HCT116 (cell line): ENCODE data around the gene TEX55. TPM values are rescaled to one million over a fixed set of nuclear protein-coding genes. Genes with fewer than 3 reads are reported as not detected.

ENCODE experiments used
- ATAC-seq: fragments of 200-7000 bp; cut with Tn5 transposase; 2 replicates; pipeline ENCODE4 v1.9.1; 2020; ENCODE audit warnings: mild to moderate bottlenecking, moderate library complexity
- BruUV-seq: library from RNA; stranded (reverse); fragments of 400-500 nt; replicated peaks from 2 replicates; lab custom pipeline; 2021; lab: Mats Ljungman, UMichigan
- CTCF ChIA-PET: fragments of 300-600 bp; sonication (Branson Sonifier 250); formaldehyde crosslinking; loops from one replicate; lab custom pipeline; 2021; ENCODE audit warnings: antibody characterized with exemption; lab: Charles Lee
- POLR2A ChIA-PET: fragments of 300-600, 350-600 bp; sonication (Branson Sonifier 250); formaldehyde crosslinking; loops from one replicate; lab custom pipeline; 2021; ENCODE audit warnings: antibody characterized with exemption; lab: Charles Lee
- RAD21 ChIA-PET, 2 experiments: fragments of 300-600 bp; sonication (Branson Sonifier 250); formaldehyde crosslinking; loops; one replicate each; lab custom pipeline; 2023; ENCODE audit warnings: low total read pairs in 2 of 2; ENCODE audit not compliant: uncharacterized antibody in 2 of 2, unreplicated experiment in 2 of 2, low non-redundant PET in 1 of 2; lab: Charles Lee
- DNase-seq: peaks from one replicate; pipeline ENCODE4 v3.0.0-alpha.2; 2010; ENCODE audit warnings: low read depth, low spot score
- H2AFZ ChIP-seq: fragments of 200-600 bp; shearing (Covaris generic), sonication (generic); 2 replicates; pipeline ENCODE4 v1.6.1; 2017; ENCODE audit warnings: low read depth, mixed run types, mixed read lengths, antibody characterized with exemption, low read length; ENCODE audit not compliant: poor library complexity, severe bottlenecking
- H3K27ac ChIP-seq: 2 replicates; pipeline ENCODE4 v1.5.1; 2012; ENCODE audit warnings: low read depth, low read length
- H3K27me3 ChIP-seq: fragments of 200-600 bp; sonication (generic); 2 replicates; pipeline ENCODE4 v1.6.1; 2016; ENCODE audit warnings: mixed run types, low read length, mixed read lengths; ENCODE audit not compliant: insufficient read depth
- H3K36me3 ChIP-seq, 2 experiments: fragments of 200-500 bp in 1 of 2; fragments of 200-600 bp in 1 of 2; sonication (Bioruptor generic) in 1 of 2; sonication (generic) in 1 of 2; 2 replicates each; pipeline versions ENCODE4 v1.5.1 to v1.6.1; 2014 to 2016; ENCODE audit warnings: low read length in 2 of 2, inconsistent platforms in 1 of 2, mixed read lengths in 1 of 2, mixed run types in 1 of 2; ENCODE audit not compliant: insufficient read depth in 2 of 2, control insufficient read depth in 1 of 2
- H3K4me1 ChIP-seq, 2 experiments: fragments of 200-600 bp in 1 of 2; sonication (generic) in 1 of 2; 2 replicates each; pipeline versions ENCODE4 v1.5.1 to v1.6.1; 2012 to 2017; ENCODE audit warnings: low read length in 2 of 2, inconsistent platforms in 1 of 2, mild to moderate bottlenecking in 1 of 2, mixed read lengths in 1 of 2, mixed run types in 1 of 2, moderate library complexity in 1 of 2; ENCODE audit not compliant: insufficient read depth in 2 of 2, control insufficient read depth in 1 of 2
- H3K4me2 ChIP-seq: fragments of 200-600 bp; sonication (generic); 2 replicates; pipeline ENCODE4 v1.6.1; 2017; ENCODE audit warnings: mixed run types, low read length, mixed read lengths
- H3K4me3 ChIP-seq, 2 experiments: fragments of 200-600 bp in 1 of 2; sonication (generic) in 1 of 2; replicated peaks in 1 of 2; 2 replicates each; pipeline ENCODE4 v1.5.1; 2011 to 2016; ENCODE audit warnings: low read length in 2 of 2, control low read depth in 1 of 2, low read depth in 1 of 2, mild to moderate bottlenecking in 1 of 2, mixed read lengths in 1 of 2, mixed run types in 1 of 2
- H3K79me2 ChIP-seq: fragments of 200-600 bp; sonication (generic); 2 replicates; pipeline ENCODE4 v1.6.1; 2017; ENCODE audit warnings: mild to moderate bottlenecking, mixed run types, low read length, moderate library complexity, mixed read lengths; ENCODE audit not compliant: insufficient read depth
- H3K9ac ChIP-seq: fragments of 200-600 bp; sonication (generic); 2 replicates; pipeline ENCODE4 v1.6.1; 2016; ENCODE audit warnings: low read length, mixed read lengths
- H3K9me2 ChIP-seq: fragments of 200-600 bp; sonication (generic), shearing (Covaris generic); 2 replicates; pipeline ENCODE4 v1.6.1; 2017; ENCODE audit warnings: mixed run types, mild to moderate bottlenecking, moderate library complexity; ENCODE audit not compliant: insufficient read depth
- H3K9me3 ChIP-seq, 2 experiments: fragments of 200-500 bp in 1 of 2; fragments of 200-600 bp in 1 of 2; sonication (Bioruptor generic) in 1 of 2; sonication (generic) in 1 of 2; 2 replicates each; pipeline ENCODE4 v1.6.1; 2014 to 2017; ENCODE audit warnings: low read length in 2 of 2, mixed read lengths in 2 of 2, inconsistent platforms in 1 of 2, low read depth in 1 of 2, mild to moderate bottlenecking in 1 of 2, mixed run types in 1 of 2, moderate library complexity in 1 of 2; ENCODE audit not compliant: control insufficient read depth in 1 of 2, insufficient read depth in 1 of 2
- H4K20me1 ChIP-seq: fragments of 200-600 bp; sonication (generic), shearing (Covaris generic); 2 replicates; pipeline ENCODE4 v1.6.1; 2017; ENCODE audit warnings: mixed run types, mild to moderate bottlenecking, moderate library complexity; ENCODE audit not compliant: insufficient read depth
- CEBPB ChIP-seq: IDR thresholded peaks from 2 replicates; pipeline ENCODE4 v1.6.1; 2012; ENCODE audit warnings: low read depth
- EGR1 ChIP-seq: IDR thresholded peaks from 2 replicates; pipeline ENCODE4 v1.6.1; 2012; ENCODE audit warnings: low read depth
- ELF1 ChIP-seq: IDR thresholded peaks from 2 replicates; pipeline ENCODE4 v1.6.1; 2012; ENCODE audit warnings: low read depth, borderline replicate concordance
- EZH2 ChIP-seq: fragments of 200-600 bp; sonication (generic); IDR thresholded peaks from 2 replicates; pipeline ENCODE4 v1.6.1; 2017; ENCODE audit warnings: antibody characterized with exemption, mixed run types
- EZH2phosphoT487 ChIP-seq: fragments of 200-600 bp; IDR thresholded peaks from 2 replicates; pipeline ENCODE4 v1.6.1; 2018; ENCODE audit warnings: antibody characterized with exemption, borderline replicate concordance
- FOSL1 ChIP-seq: IDR thresholded peaks from 2 replicates; pipeline ENCODE4 v1.6.1; 2012; ENCODE audit warnings: low read depth
- JUND ChIP-seq: IDR thresholded peaks from 2 replicates; pipeline ENCODE4 v1.6.1; 2012
- MAX ChIP-seq: IDR thresholded peaks from 2 replicates; pipeline ENCODE4 v1.6.1; 2012
- POLR2A ChIP-seq: IDR thresholded peaks from 2 replicates; pipeline ENCODE4 v1.7.0; 2011; ENCODE audit warnings: borderline replicate concordance; ENCODE audit not compliant: insufficient read depth, insufficient read length; ENCODE audit errors: extremely low read depth
- POLR2AphosphoS5 ChIP-seq: IDR thresholded peaks from 2 replicates; pipeline ENCODE4 v1.6.1; 2011; ENCODE audit warnings: mild to moderate bottlenecking, low read depth, low read length, moderate library complexity
- RAD21 ChIP-seq: IDR thresholded peaks from 2 replicates; pipeline ENCODE4 v1.6.1; 2012; ENCODE audit warnings: low read depth, mild to moderate bottlenecking
- SIN3A ChIP-seq: IDR thresholded peaks from 2 replicates; pipeline ENCODE4 v1.6.1; 2012; ENCODE audit warnings: low read depth
- SP1 ChIP-seq: IDR thresholded peaks from 2 replicates; pipeline ENCODE4 v1.6.1; 2012; ENCODE audit warnings: low read depth
- SRF ChIP-seq: IDR thresholded peaks from 2 replicates; pipeline ENCODE4 v1.6.1; 2012; ENCODE audit warnings: low read depth
- TCF7L2 ChIP-seq: IDR thresholded peaks from 2 replicates; pipeline ENCODE4 v1.7.0; 2011; ENCODE audit warnings: borderline replicate concordance, inconsistent platforms; ENCODE audit not compliant: insufficient read depth, insufficient read length; ENCODE audit errors: extremely low read depth
- YY1 ChIP-seq: IDR thresholded peaks from 2 replicates; pipeline ENCODE4 v1.6.1; 2011; ENCODE audit warnings: low read length, low read depth, moderate library complexity, mild to moderate bottlenecking; ENCODE audit not compliant: insufficient replicate concordance; ENCODE audit errors: extremely low read depth
- ZFX ChIP-seq: fragments of 450-650 bp; IDR thresholded peaks from 2 replicates; pipeline ENCODE4 v1.6.1; 2017
- ZNF274 ChIP-seq: fragments of 200-500 bp; sonication (Bioruptor generic); IDR thresholded peaks from 2 replicates; pipeline ENCODE4 v1.6.1; 2014; ENCODE audit warnings: mild to moderate bottlenecking, low read depth, low read length, inconsistent platforms
- intact Hi-C: fragments of 100-400 bp; cut with micrococcal nuclease; formaldehyde crosslinking; loops from 2 replicates; pipeline ENCODE4 v1.10.0; 2022
- total RNA-seq: library from RNA; stranded (reverse); gene quantifications from one replicate; pipeline ENCODE4 v1.2.1, GENCODE V29; 2021; ENCODE audit not compliant: unreplicated experiment
- TF ChIP-seq, protein P1 (sequence below), 3 experiments: fragments of 200-600 bp in 1 of 3; sonication (generic) in 1 of 3; IDR thresholded peaks in 2 of 3; conservative IDR thresholded peaks in 1 of 3; 2 replicates each; pipeline ENCODE4 v1.5.1; 2012 to 2017; ENCODE audit warnings: low read depth in 2 of 3, low read length in 2 of 3, antibody characterized with exemption in 1 of 3, borderline replicate concordance in 1 of 3, control low read depth in 1 of 3, mild to moderate bottlenecking in 1 of 3, mixed read lengths in 1 of 3, mixed run types in 1 of 3, moderate library complexity in 1 of 3; ENCODE audit not compliant: insufficient read depth in 1 of 3
- TF ChIP-seq, protein P2 (sequence below): IDR thresholded peaks from 2 replicates; pipeline ENCODE4 v1.6.1; 2012

The TEX55 gene
- total RNA-seq, 1 experiment from 2014 or later = not detected

- no peak overlapping the region for H2AFZ ChIP-seq
- peaks cover 6% of the 10 kb centered on the region for H3K27me3 ChIP-seq
- no peaks in the 10 kb centered on the region for H3K9me2 ChIP-seq
- H3K4me1 ChIP-seq = no peaks in the 10 kb centered on the region
- RAD21 ChIA-PET = no interaction called here
- no peak for ATAC-seq
- BruUV-seq = no TSS peak
- no peak overlapping the region for H3K4me3 ChIP-seq
- no peak overlapping the region for H3K27ac ChIP-seq
- H3K79me2 ChIP-seq = no peaks in the 10 kb centered on the region
- no peak for TF ChIP-seq SIN3A
- TF ChIP-seq YY1 = no peak
- TF ChIP-seq EZH2 = no peak
- TF ChIP-seq CEBPB = no peak
- TF ChIP-seq, protein P1, sequence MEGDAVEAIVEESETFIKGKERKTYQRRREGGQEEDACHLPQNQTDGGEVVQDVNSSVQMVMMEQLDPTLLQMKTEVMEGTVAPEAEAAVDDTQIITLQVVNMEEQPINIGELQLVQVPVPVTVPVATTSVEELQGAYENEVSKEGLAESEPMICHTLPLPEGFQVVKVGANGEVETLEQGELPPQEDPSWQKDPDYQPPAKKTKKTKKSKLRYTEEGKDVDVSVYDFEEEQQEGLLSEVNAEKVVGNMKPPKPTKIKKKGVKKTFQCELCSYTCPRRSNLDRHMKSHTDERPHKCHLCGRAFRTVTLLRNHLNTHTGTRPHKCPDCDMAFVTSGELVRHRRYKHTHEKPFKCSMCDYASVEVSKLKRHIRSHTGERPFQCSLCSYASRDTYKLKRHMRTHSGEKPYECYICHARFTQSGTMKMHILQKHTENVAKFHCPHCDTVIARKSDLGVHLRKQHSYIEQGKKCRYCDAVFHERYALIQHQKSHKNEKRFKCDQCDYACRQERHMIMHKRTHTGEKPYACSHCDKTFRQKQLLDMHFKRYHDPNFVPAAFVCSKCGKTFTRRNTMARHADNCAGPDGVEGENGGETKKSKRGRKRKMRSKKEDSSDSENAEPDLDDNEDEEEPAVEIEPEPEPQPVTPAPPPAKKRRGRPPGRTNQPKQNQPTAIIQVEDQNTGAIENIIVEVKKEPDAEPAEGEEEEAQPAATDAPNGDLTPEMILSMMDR (IDR thresholded peaks at IDR 0.05 in 2 of 3, conservative IDR thresholded peaks at IDR 0.05 in 1 of 3; ENCODE audit: borderline replicate concordance in 1 of 3, insufficient read depth in 1 of 3, low read depth in 2 of 3, low read length in 2 of 3) = no peak
- TF ChIP-seq JUND = no peak
- TF ChIP-seq FOSL1 = no peak
- no peak for TF ChIP-seq EZH2phosphoT487
- no peak for TF ChIP-seq EGR1
- TF ChIP-seq POLR2A = no peak
- no peak for TF ChIP-seq MAX
- TF ChIP-seq TCF7L2 = no peak
- no peak for TF ChIP-seq POLR2AphosphoS5
- no peak for TF ChIP-seq SRF
- TF ChIP-seq, protein P2, sequence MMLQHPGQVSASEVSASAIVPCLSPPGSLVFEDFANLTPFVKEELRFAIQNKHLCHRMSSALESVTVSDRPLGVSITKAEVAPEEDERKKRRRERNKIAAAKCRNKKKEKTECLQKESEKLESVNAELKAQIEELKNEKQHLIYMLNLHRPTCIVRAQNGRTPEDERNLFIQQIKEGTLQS = no peak
- TF ChIP-seq ELF1 = no peak
- TF ChIP-seq SP1 = no peak
- TF ChIP-seq ZNF274 = no peak
- no peak for TF ChIP-seq ZFX
- TF ChIP-seq RAD21 = no peak
- TF ChIP-seq, all 23 proteins: peak for 0
- DNase-seq = no peak
- Histone ChIP-seq H4K20me1 (no peaks in the 10 kb centered on the region), H3K9ac (no peak overlapping the region), H3K9me3 (no peaks in the 10 kb centered on the region), H3K36me3 (no peaks in the 10 kb centered on the region), H3K4me2 (no peak overlapping the region)
- ChIA-PET POLR2A (no interaction called here), CTCF (interaction anchor here (1.2 kb wide), 1 partner anchor 46 kb away, joined by 3 read pairs; the partner anchor contains the start of gene B4GALT4)
- intact Hi-C loops = no loop called here
Measured at GRCh38 chr3:119195151-119195476, 49.1 kb downstream of the TEX55 start.
